ES-I3 (cell line): ENCODE results near the gene F2R.
"Not testable (repeated sequence)": the region's sequence is repeated elsewhere in the genome, so short reads cannot be mapped to it uniquely, and the experiment has no call there.

ENCODE experiments used
- H3K36me3 ChIP-seq: 2 replicates; pipeline ENCODE4 v1.6.1; 2013; ENCODE audit warnings: mild to moderate bottlenecking, low read length, control low read depth, moderate library complexity; ENCODE audit not compliant: insufficient read depth
- H3K4me1 ChIP-seq: 2 replicates; pipeline ENCODE4 v1.6.1; 2013; ENCODE audit warnings: mild to moderate bottlenecking, control low read depth, low read length; ENCODE audit not compliant: insufficient read depth
- H3K9ac ChIP-seq: 2 replicates; pipeline ENCODE4 v1.6.1; 2013; ENCODE audit warnings: low read depth, mild to moderate bottlenecking, low read length, moderate library complexity
- H3K9me3 ChIP-seq: 2 replicates; pipeline ENCODE4 v1.6.1; 2013; ENCODE audit warnings: mild to moderate bottlenecking, low read length, moderate library complexity; ENCODE audit not compliant: control insufficient read depth, insufficient read depth

F2R gene

GRCh38 chr5:76742583-76742982 is 26.7 kb downstream of the F2R start:
- Histone ChIP-seq H3K9ac (no peak overlapping the region), H3K4me1 (peaks cover 5% of the 10 kb centered on the region; the same call in 1 of the 2 replicates), H3K9me3 (no peaks in the 10 kb centered on the region), H3K36me3 (no peaks in the 10 kb centered on the region)

- Histone ChIP-seq H3K36me3 (no peaks in the 10 kb centered on the region), H3K9ac (no peak overlapping the region), H3K9me3 (no peaks in the 10 kb centered on the region), H3K4me1 (peaks cover 5% of the 10 kb centered on the region; the same call in 1 of the 2 replicates)
Observed at GRCh38 chr5:76744632-76745031, 28.7 kb downstream of the F2R start.

- Histone ChIP-seq H3K36me3 (no peaks in the 10 kb centered on the region), H3K9ac (no peak overlapping the region), H3K4me1 (peaks cover 5% of the 10 kb centered on the region; the same call in 1 of the 2 replicates), H3K9me3 (no peaks in the 10 kb centered on the region)
Observed at GRCh38 chr5:76745670-76746069, 29.7 kb downstream of the F2R start.

GRCh38 chr5:76746677-76747076 is 30.8 kb downstream of the F2R start:
- Histone ChIP-seq H3K36me3 (no peaks in the 10 kb centered on the region), H3K9ac (no peak overlapping the region), H3K4me1 (peaks cover 5% of the 10 kb centered on the region; the same call in 1 of the 2 replicates), H3K9me3 (no peaks in the 10 kb centered on the region)

GRCh38 chr5:76747706-76748105 is 31.8 kb downstream of the F2R start:
- H3K4me1 ChIP-seq, result peaks cover 3% of the 10 kb centered on the region; the same call in 1 of the 2 replicates

GRCh38 chr5:76751291-76751690 is 35.4 kb downstream of the F2R start:
- H3K9ac ChIP-seq, result no peak overlapping the region
- no peaks in the 10 kb centered on the region for H3K4me1 ChIP-seq
- no peaks in the 10 kb centered on the region for H3K9me3 ChIP-seq
- H3K36me3 ChIP-seq, result no peaks in the 10 kb centered on the region

More at GRCh38 chr5:76747706-76748105, 31.8 kb downstream of the F2R start:
- no peak overlapping the region for H3K9ac ChIP-seq
- no peaks in the 10 kb centered on the region for H3K9me3 ChIP-seq
- no peaks in the 10 kb centered on the region for H3K36me3 ChIP-seq

- Histone ChIP-seq H3K4me1 (no peaks in the 10 kb centered on the region), H3K9ac (no peak overlapping the region), H3K9me3 (no peaks in the 10 kb centered on the region), H3K36me3 (no peaks in the 10 kb centered on the region)
Observed at GRCh38 chr5:76754668-76755078, 38.7 kb downstream of the F2R start.

GRCh38 chr5:76755779-76756637 is 40.1 kb downstream of the F2R start:
- Histone ChIP-seq H3K9me3 (no peaks in the 10 kb centered on the region), H3K36me3 (no peaks in the 10 kb centered on the region), H3K9ac (no peak overlapping the region), H3K4me1 (no peaks in the 10 kb centered on the region)

- H3K4me1 ChIP-seq, result no peaks in the 10 kb centered on the region
- no peaks in the 10 kb centered on the region for H3K36me3 ChIP-seq
- H3K9me3 ChIP-seq, result no peaks in the 10 kb centered on the region
- no peak overlapping the region for H3K9ac ChIP-seq
Observed at GRCh38 chr5:76757049-76757448, 41.1 kb downstream of the F2R start.

GRCh38 chr5:76761118-76761517 is 45.2 kb downstream of the F2R start:
- H3K9me3 ChIP-seq, H3K9ac ChIP-seq, H3K36me3 ChIP-seq, H3K4me1 ChIP-seq: not testable (repeated sequence)

- Histone ChIP-seq H3K9me3 (peaks cover 7% of the 10 kb centered on the region; the same call in 1 of the 2 replicates), H3K9ac (no peak overlapping the region)
Observed at GRCh38 chr5:76762484-76762883, 46.6 kb downstream of the F2R start.

GRCh38 chr5:76763136-76763535 is 47.2 kb downstream of the F2R start:
- Histone ChIP-seq H3K9ac (no peak overlapping the region), H3K36me3 (no peaks in the 10 kb centered on the region), H3K9me3 (peaks cover 7% of the 10 kb centered on the region; the same call in 1 of the 2 replicates), H3K4me1 (no peaks in the 10 kb centered on the region)

More at GRCh38 chr5:76762484-76762883, 46.6 kb downstream of the F2R start:
- H3K36me3 ChIP-seq, result no peaks in the 10 kb centered on the region
- no peaks in the 10 kb centered on the region for H3K4me1 ChIP-seq

GRCh38 chr5:76764374-76764773 is 48.4 kb downstream of the F2R start:
- Histone ChIP-seq H3K4me1 (no peaks in the 10 kb centered on the region), H3K9ac (no peak overlapping the region), H3K36me3 (no peaks in the 10 kb centered on the region), H3K9me3 (peaks cover 7% of the 10 kb centered on the region; the same call in 1 of the 2 replicates)

GRCh38 chr5:76765249-76765648 is 49.3 kb downstream of the F2R start:
- Histone ChIP-seq H3K9me3 (peaks cover 7% of the 10 kb centered on the region; the same call in 1 of the 2 replicates), H3K4me1 (no peaks in the 10 kb centered on the region), H3K36me3 (no peaks in the 10 kb centered on the region), H3K9ac (no peak overlapping the region)

- Histone ChIP-seq H3K4me1 (no peaks in the 10 kb centered on the region), H3K36me3 (no peaks in the 10 kb centered on the region), H3K9ac (no peak overlapping the region), H3K9me3 (peaks cover 7% of the 10 kb centered on the region; the same call in 1 of the 2 replicates)
Observed at GRCh38 chr5:76766746-76767145, 50.8 kb downstream of the F2R start.
